SK-N-SH (cell line): Measurements from ENCODE around the gene PEX13. TPM values are rescaled to one million over a fixed set of nuclear protein-coding genes. Genes with fewer than 3 reads are reported as not detected.

Source experiments
- CTCF ChIA-PET: fragments of 300-600, 350-600 bp; formaldehyde crosslinking; extraction: SDS; loops from one replicate; lab custom pipeline; 2021; lab: Yijun Ruan, JAX
- POLR2A ChIA-PET: fragments of 350-600 bp; sonication (Branson Sonifier 250); formaldehyde crosslinking; extraction: SDS; loops from one replicate; lab custom pipeline; 2020; ENCODE audit warnings: antibody characterized with exemption, inconsistent platforms; lab: Yijun Ruan, JAX
- DNase-seq: peaks from one replicate; pipeline ENCODE4 v3.0.0; 2012
- H2AFZ ChIP-seq: fragments of 200-600 bp; sonication (generic); 2 replicates; pipeline ENCODE4 v1.8.1; 2016; ENCODE audit warnings: antibody characterized with exemption, mild to moderate bottlenecking, low read depth
- H3F3A ChIP-seq: fragments of 200-600 bp; sonication (generic); replicated peaks from 2 replicates; pipeline ENCODE3; 2016; ENCODE audit warnings: antibody characterized with exemption, mild to moderate bottlenecking; ENCODE audit not compliant: insufficient read depth
- H3K27ac ChIP-seq, 2 experiments: fragments of 200-500 bp in 1 of 2; fragments of 200-600 bp in 1 of 2; sonication (Bioruptor generic) in 1 of 2; sonication (generic), shearing (Covaris generic) in 1 of 2; 2 replicates each; pipeline versions ENCODE4 v1.5.1 to v1.6.1; 2014 to 2016; ENCODE audit warnings: low read depth in 2 of 2, inconsistent platforms in 1 of 2, low read length in 1 of 2, mild to moderate bottlenecking in 1 of 2, mixed read lengths in 1 of 2
- H3K27me3 ChIP-seq: fragments of 200-600 bp; sonication (generic), shearing (Covaris generic); 2 replicates; pipeline ENCODE4 v1.6.1; 2016; ENCODE audit warnings: mixed run types; ENCODE audit not compliant: insufficient read depth
- H3K36me3 ChIP-seq, 2 experiments: fragments of 200-500 bp in 1 of 2; fragments of 200-600 bp in 1 of 2; sonication (Bioruptor generic) in 1 of 2; sonication (generic) in 1 of 2; replicated peaks in 1 of 2; 2 replicates each; pipeline versions ENCODE3 to v1.5.1; 2014 to 2016; ENCODE audit warnings: low read length in 1 of 2, mild to moderate bottlenecking in 1 of 2; ENCODE audit not compliant: insufficient read depth in 2 of 2, control insufficient read depth in 1 of 2
- H3K4me1 ChIP-seq, 2 experiments: fragments of 200-500 bp in 1 of 2; fragments of 200-600 bp in 1 of 2; sonication (Bioruptor generic) in 1 of 2; sonication (generic), shearing (Covaris generic) in 1 of 2; 2 replicates each; pipeline versions ENCODE4 v1.5.1 to v1.6.1; 2014 to 2016; ENCODE audit warnings: low read depth in 1 of 2, low read length in 1 of 2, mixed run types in 1 of 2; ENCODE audit not compliant: insufficient read depth in 2 of 2, control insufficient read depth in 1 of 2
- H3K4me2 ChIP-seq: fragments of 200-600 bp; sonication (generic), shearing (Covaris generic); 2 replicates; pipeline ENCODE4 v1.6.1; 2017; ENCODE audit warnings: mixed run types
- H3K4me3 ChIP-seq, 2 experiments: fragments of 200-500 bp in 1 of 2; fragments of 200-600 bp in 1 of 2; sonication (Bioruptor generic) in 1 of 2; sonication (generic), shearing (Covaris generic) in 1 of 2; 2 replicates each; pipeline versions ENCODE4 v1.5.1 to v1.8.1; 2014 to 2016; ENCODE audit warnings: low read depth in 2 of 2, inconsistent platforms in 1 of 2, low read length in 1 of 2, mild to moderate bottlenecking in 1 of 2, mixed read lengths in 1 of 2, moderate library complexity in 1 of 2
- H3K79me2 ChIP-seq: fragments of 200-600 bp; sonication (generic); 2 replicates; pipeline ENCODE4 v1.8.1; 2017; ENCODE audit warnings: mild to moderate bottlenecking; ENCODE audit not compliant: insufficient read depth
- H3K9ac ChIP-seq: fragments of 200-600 bp; sonication (generic); 2 replicates; pipeline ENCODE4 v1.6.1; 2017; ENCODE audit warnings: mixed run types
- H3K9me2 ChIP-seq: fragments of 200-600 bp; sonication (generic); 2 replicates; pipeline ENCODE4 v1.6.1; 2017; ENCODE audit warnings: mixed run types
- H3K9me3 ChIP-seq: fragments of 200-600 bp; sonication (generic); 2 replicates; pipeline ENCODE4 v1.6.1; 2017; ENCODE audit warnings: mixed run types, mild to moderate bottlenecking, moderate library complexity
- H4K20me1 ChIP-seq: fragments of 200-600 bp; sonication (generic); 2 replicates; pipeline ENCODE4 v1.6.1; 2017; ENCODE audit warnings: mild to moderate bottlenecking, mixed run types; ENCODE audit not compliant: insufficient read depth
- CHD2 ChIP-seq: fragments of 150-350 bp; IDR thresholded peaks from 2 replicates; pipeline ENCODE4 v1.6.1; 2018; ENCODE audit warnings: low read length; ENCODE audit not compliant: partially characterized antibody
- EZH2phosphoT487 ChIP-seq: fragments of 200-600 bp; sonication (generic); IDR thresholded peaks from 2 replicates; pipeline ENCODE4 v1.6.1; 2017; ENCODE audit warnings: low read depth, mixed run types, mild to moderate bottlenecking, antibody characterized with exemption, moderate library complexity, borderline replicate concordance
- FOSL2 ChIP-seq: IDR thresholded peaks from 2 replicates; pipeline ENCODE4 v1.4.0; 2012; ENCODE audit warnings: low read depth, mild to moderate bottlenecking, moderate library complexity, borderline replicate concordance
- GATA2 ChIP-seq: sonication (generic); formaldehyde crosslinking; IDR thresholded peaks from 2 replicates; pipeline ENCODE4 v1.5.0; 2020; ENCODE audit warnings: mild to moderate bottlenecking, missing genetic modification reagents
- MXI1 ChIP-seq: IDR thresholded peaks from 2 replicates; pipeline ENCODE4 v1.6.1; 2012; ENCODE audit warnings: mild to moderate bottlenecking, low read depth, low read length, improper control_type of control experiment
- NFIC ChIP-seq: IDR thresholded peaks from 2 replicates; pipeline ENCODE4 v1.4.0; 2012; ENCODE audit warnings: borderline replicate concordance
- RCOR1 ChIP-seq: fragments of 150-350 bp; IDR thresholded peaks from 2 replicates; pipeline ENCODE4 v1.6.1; 2017; ENCODE audit warnings: antibody characterized with exemption, low read length
- REST ChIP-seq: IDR thresholded peaks from 2 replicates; pipeline ENCODE4 v1.6.1; 2012; ENCODE audit warnings: mild to moderate bottlenecking, low read depth, low read length, moderate library complexity
- RFX5 ChIP-seq: IDR thresholded peaks from 2 replicates; pipeline ENCODE4 v1.6.1; 2012; ENCODE audit warnings: mild to moderate bottlenecking, improper control_type of control experiment, low read length
- SIN3A ChIP-seq: IDR thresholded peaks from 2 replicates; pipeline ENCODE4 v1.6.1; 2012; ENCODE audit warnings: low read depth, mild to moderate bottlenecking, low read length, moderate library complexity, borderline replicate concordance
- SMC3 ChIP-seq: IDR thresholded peaks from 2 replicates; pipeline ENCODE4 v1.6.1; 2012; ENCODE audit warnings: low read depth, low read length, improper control_type of control experiment
- TAF1 ChIP-seq: IDR thresholded peaks from 2 replicates; pipeline ENCODE4 v1.6.1; 2012; ENCODE audit warnings: low read depth, mild to moderate bottlenecking, low read length, moderate library complexity, borderline replicate concordance
- TCF12 ChIP-seq: IDR thresholded peaks from 2 replicates; pipeline ENCODE4 v1.4.0; 2012
- TEAD4 ChIP-seq: IDR thresholded peaks from 2 replicates; pipeline ENCODE4 v1.4.0; 2012; ENCODE audit warnings: mild to moderate bottlenecking, borderline replicate concordance; ENCODE audit not compliant: insufficient read depth
- USF2 ChIP-seq: fragments of 150-350 bp; IDR thresholded peaks from 2 replicates; pipeline ENCODE4 v1.6.1; 2017; ENCODE audit warnings: antibody characterized with exemption, low read length, low read depth, borderline replicate concordance
- WGBS: methylation state at CpG from one replicate; pipeline ENCODE4 v1.1.6; 2017; ENCODE audit warnings: low lambda C conversion rate; 5-methylcytosine and 5-hydroxymethylcytosine counted together
- polyA plus RNA-seq, 3 experiments: library from polyadenylated mRNA; depleted of rRNA; stranded (reverse); fragments of >200 nt; gene quantifications; 2 replicates each; pipeline ENCODE4 v1.2.3, GENCODE V29; 2012
- small RNA-seq, 7 experiments: library from RNA; depleted of rRNA; stranded (forward); fragments of <200 nt; gene quantifications; one replicate each; pipeline ENCODE3, GENCODE V24; 2012
- TF ChIP-seq, protein P1 (sequence below): IDR thresholded peaks from 2 replicates; pipeline ENCODE4; 2012
- TF ChIP-seq, protein P2 (sequence below): IDR thresholded peaks from 2 replicates; pipeline ENCODE4 v1.4.0; 2012; ENCODE audit warnings: low read depth

The PEX13 gene
- polyA plus RNA-seq, 1 of the 3 experiments (the other 2 are of a cell fraction), result 10.3 TPM

- ChIA-PET POLR2A (no interaction called here), CTCF (interaction anchor here (1.2 kb wide), 1 partner anchor 35 kb away, joined by 3 read pairs; no protein-coding TSS in a partner anchor)
- H3K9me3 ChIP-seq, result no peaks in the 10 kb centered on the region
- no peak overlapping the region for H3K27ac ChIP-seq
- WGBS, result 91% methylated on average over 4 of the region's 4 CpGs
- no peaks in the 10 kb centered on the region for H3K79me2 ChIP-seq
- H3K27me3 ChIP-seq, result no peaks in the 10 kb centered on the region
- no peak for TF ChIP-seq RFX5
- no peak for TF ChIP-seq SIN3A
- TF ChIP-seq EZH2phosphoT487, result no peak
- TF ChIP-seq NFIC, result no peak
- TF ChIP-seq FOSL2, result no peak
- no peak for TF ChIP-seq MXI1
- no peak for TF ChIP-seq SMC3
- no peak for TF ChIP-seq CHD2
- no peak for TF ChIP-seq USF2
- TF ChIP-seq TCF12, result no peak
- no peak for TF ChIP-seq TAF1
- no peak for TF ChIP-seq GATA2 (CRISPR knock-in tag)
- TF ChIP-seq, protein P1, sequence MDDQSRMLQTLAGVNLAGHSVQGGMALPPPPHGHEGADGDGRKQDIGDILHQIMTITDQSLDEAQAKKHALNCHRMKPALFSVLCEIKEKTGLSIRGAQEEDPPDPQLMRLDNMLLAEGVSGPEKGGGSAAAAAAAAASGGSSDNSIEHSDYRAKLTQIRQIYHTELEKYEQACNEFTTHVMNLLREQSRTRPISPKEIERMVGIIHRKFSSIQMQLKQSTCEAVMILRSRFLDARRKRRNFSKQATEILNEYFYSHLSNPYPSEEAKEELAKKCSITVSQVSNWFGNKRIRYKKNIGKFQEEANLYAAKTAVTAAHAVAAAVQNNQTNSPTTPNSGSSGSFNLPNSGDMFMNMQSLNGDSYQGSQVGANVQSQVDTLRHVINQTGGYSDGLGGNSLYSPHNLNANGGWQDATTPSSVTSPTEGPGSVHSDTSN, result no peak
- TF ChIP-seq, protein P2, sequence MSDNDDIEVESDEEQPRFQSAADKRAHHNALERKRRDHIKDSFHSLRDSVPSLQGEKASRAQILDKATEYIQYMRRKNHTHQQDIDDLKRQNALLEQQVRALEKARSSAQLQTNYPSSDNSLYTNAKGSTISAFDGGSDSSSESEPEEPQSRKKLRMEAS, result no peak
- no peak for TF ChIP-seq RCOR1
- no peak for TF ChIP-seq TEAD4
- TF ChIP-seq REST, result no peak
- H3K4me1 ChIP-seq, result no peaks in the 10 kb centered on the region
- no peak for DNase-seq
- H3K9me2 ChIP-seq, result no peaks in the 10 kb centered on the region
- no peaks in the 10 kb centered on the region for H3F3A ChIP-seq
- H2AFZ ChIP-seq, result no peak overlapping the region
- no peaks in the 10 kb centered on the region for H4K20me1 ChIP-seq
- no peak overlapping the region for H3K9ac ChIP-seq
- no peak overlapping the region for H3K4me3 ChIP-seq
- peaks cover 0 to 19% of the 10 kb centered on the region in 2 experiments for H3K36me3 ChIP-seq
- H3K4me2 ChIP-seq, result no peak overlapping the region
Measured at GRCh38 chr2:61100801-61101200, 83.3 kb downstream of the PEX13 start.

Small RNA genes lying within 50 kb of the gene (small RNA-seq; reads per million reads assigned to genes)
- gene RNA5SP95, result 0 reads per million in 7 experiments

Other genes starting within 250 kb of the PEX13 start
- gene REL, start 136.1 kb upstream of the PEX13 start, polyA plus RNA-seq (2012; rRNA removed), result 0.59 and 0.96 TPM in 2 replicates
- 2.8 and 4.4 TPM in 2 replicates for gene PUS10, start 535 bp downstream of the PEX13 start, polyA plus RNA-seq (2012; rRNA removed)
- gene SANBR, start 48.2 kb downstream of the PEX13 start, polyA plus RNA-seq (2012; rRNA removed), result 4.3 and 4.7 TPM in 2 replicates
- gene C2orf74, start 144.5 kb downstream of the PEX13 start, polyA plus RNA-seq (2012; rRNA removed), result 24.1 and 26.3 TPM in 2 replicates